GM18873 (cell line): ENCODE results near the gene ITPA.

ENCODE experiments used
- ATAC-seq: cut with Tn5 transposase; IDR thresholded peaks from one replicate; pipeline ENCODE4 v1.9.1; 2021; ENCODE audit warnings: mild to moderate bottlenecking, moderate library complexity, moderate number of reproducible peaks; ENCODE audit not compliant: unreplicated experiment, low FRiP score

ITPA gene

DNA sequence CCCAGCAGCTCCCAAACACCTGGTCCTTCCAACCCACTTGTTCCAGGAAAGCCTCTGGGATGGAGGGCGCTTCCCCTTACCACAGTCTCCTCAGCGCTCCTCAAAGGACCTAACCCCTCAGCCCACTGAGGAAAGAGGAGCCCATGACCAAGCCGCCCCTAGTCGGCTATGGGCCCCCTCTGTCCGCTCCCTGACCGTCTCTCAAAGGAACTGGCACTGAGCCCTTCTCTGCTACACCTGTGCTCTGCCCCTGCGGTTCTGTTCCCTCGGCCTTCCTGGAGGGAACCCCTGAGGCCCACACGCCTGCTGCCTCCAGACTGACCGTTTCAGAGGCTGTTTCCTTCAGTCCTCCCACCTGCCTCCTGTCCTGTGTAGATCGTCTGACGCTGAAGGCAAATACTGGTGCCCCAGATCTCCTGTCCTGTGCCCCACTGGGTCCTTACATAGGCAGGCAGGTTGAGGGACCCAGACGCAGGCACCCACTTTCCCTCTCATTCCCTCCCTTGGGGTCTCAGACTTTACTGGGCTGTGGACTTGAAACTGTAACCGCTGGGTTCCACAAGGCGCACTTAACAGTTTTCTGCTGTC lies 31.6 kb downstream of the ITPA start:
- no peak for ATAC-seq

DNA sequence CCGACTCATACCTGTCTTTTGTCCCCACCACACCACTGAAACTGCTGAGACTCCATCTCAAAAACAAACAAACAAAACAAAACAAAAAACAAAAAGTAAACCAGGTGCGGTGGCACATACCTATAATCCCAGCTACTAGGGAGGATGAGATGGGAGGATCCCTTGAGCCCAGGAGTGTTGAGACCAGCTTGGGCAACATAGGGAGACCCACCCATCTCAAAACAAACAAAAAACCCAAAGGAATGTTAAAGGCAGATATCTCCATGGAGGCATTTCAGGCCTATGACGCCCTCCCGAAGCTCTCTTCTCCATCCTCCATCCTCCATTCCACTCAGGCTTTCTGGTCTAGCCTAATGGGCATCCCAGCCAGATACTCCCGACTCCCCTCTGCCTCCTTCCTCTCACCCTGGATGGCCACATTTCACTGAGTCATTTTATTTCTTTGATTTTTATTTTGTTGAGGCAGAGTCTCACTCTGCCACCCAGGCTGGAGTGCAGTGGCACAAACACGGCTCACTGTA lies 32.9 kb downstream of the ITPA start:
- no peak for ATAC-seq

DNA sequence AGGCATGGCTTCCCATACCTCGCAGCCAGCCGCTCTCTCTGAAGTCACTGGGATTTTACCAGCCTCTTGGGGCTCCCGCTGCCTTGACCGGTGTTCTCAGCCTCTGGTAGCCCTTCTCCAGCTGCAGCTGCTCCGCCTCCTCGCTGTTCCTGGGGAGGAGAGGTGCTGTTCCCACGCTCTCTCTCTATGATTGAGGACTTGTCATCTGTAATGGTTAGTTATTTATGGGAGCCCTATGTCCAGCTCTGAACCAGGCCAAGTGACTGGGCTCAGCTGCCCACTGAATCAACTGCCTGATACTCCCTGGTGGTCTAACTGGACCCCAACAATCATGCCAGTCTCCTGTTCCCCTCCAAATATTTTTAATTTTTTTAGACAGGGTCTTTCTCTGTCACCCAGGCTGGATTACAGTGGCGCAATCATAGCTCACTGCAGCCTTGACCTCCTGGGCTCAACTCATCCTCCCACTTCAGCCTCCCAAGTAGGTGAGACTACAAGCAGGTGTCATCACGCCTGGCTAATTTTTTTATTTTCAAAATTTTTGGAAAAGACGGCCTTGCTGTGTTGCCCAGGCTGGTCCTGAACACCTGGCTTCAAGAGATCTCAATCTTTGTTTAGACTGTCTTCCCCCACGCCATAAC lies 34.5 kb downstream of the ITPA start:
- no peak for ATAC-seq

DNA sequence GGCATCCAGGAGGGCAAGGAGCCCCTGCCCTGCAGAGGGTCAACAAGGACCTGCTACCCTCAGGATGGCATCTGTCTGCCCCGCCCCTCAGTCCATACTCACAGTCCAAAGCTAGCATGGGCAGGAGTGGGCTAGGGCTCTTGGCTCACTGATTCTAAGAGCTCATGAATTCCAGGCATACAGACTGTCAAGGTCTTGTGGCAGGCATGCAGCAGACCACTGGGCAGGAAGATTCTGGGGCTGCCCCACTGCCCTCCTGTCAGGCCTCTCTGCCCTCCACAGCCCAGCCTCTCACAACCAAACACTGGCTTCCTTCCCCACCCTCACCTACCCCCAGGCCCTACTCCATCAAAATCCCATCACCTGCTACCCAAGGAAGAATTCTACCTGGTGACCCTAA lies 35.3 kb downstream of the ITPA start:
- no peak for ATAC-seq

DNA sequence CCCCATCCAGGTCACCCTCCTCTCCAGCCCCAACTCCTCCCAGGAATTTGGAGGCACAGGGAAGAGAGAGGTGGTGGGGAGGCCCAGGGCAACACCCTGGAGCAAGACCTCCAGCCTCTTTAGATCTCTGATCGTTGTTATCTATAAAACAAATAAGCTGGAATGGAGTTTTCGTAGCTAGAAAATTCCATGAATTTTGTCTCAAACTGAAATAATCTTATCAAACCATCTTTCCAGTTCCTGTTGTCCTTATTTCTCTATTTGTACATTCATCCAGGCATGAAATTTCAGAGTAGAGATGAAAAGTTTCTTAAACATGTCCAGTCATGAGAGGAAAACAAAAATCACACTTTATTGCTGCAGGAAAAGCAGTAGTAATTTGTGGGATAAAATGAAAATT lies 35.9 kb downstream of the ITPA start:
- ATAC-seq: no peak

DNA sequence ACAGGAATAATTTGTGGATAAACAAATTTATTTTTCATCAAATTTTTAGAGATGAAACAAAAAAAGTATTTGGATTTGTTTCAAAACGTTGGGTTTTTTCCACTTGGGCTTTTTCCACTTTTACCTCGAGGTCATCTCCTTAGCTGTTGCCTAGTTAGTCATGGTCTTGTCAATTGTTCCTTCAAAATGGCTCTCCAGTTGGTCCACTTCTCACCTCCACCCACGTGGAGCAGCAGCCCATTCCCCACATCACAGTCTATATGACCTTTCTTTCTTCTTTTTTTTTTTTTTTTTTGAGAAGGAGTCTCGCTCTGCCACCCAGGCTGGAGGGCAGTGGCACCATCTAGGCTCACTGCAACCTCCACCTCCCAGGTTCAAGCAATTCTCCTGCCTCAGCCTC lies 36.4 kb downstream of the ITPA start:
- ATAC-seq: no peak

DNA sequence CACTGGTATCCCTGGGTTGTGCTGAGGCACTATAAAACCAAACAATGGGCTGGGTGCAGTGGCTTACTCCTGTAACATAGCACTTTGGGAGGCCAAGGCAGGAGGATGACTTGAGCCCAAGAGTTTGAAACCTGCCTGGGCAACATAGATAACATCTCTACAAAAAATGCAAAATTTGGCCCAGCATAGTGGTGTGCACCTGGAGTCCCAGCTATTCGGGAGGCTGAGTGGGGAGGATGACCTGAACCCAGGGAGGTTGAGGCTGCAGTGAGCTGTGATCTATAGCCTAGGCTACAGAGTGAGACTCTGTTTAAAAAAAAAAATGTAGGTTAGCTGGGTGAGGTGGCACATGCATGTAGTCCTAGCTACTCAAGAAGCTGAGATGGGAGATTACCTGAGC lies 37.4 kb downstream of the ITPA start:
- no peak for ATAC-seq

DNA sequence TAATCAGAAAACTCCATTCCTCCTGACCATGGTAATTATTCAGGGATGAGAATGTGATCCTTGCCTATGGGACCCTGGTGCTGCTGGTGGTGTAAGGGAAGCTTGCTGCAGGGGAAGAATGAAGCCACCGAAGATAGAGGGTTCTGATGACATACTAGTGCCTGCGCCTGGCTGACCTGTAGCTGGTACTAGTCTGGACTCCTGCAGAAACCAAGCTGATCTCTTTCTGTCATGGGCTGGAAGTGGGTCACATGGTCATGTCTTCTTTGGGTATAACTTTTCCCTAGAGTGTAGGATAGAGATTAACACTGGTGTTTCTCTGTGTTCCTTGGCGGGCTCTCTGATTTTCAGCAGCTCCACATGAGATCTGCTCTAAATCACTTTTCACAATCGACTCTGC lies 38.3 kb downstream of the ITPA start:
- ATAC-seq: no peak

DNA sequence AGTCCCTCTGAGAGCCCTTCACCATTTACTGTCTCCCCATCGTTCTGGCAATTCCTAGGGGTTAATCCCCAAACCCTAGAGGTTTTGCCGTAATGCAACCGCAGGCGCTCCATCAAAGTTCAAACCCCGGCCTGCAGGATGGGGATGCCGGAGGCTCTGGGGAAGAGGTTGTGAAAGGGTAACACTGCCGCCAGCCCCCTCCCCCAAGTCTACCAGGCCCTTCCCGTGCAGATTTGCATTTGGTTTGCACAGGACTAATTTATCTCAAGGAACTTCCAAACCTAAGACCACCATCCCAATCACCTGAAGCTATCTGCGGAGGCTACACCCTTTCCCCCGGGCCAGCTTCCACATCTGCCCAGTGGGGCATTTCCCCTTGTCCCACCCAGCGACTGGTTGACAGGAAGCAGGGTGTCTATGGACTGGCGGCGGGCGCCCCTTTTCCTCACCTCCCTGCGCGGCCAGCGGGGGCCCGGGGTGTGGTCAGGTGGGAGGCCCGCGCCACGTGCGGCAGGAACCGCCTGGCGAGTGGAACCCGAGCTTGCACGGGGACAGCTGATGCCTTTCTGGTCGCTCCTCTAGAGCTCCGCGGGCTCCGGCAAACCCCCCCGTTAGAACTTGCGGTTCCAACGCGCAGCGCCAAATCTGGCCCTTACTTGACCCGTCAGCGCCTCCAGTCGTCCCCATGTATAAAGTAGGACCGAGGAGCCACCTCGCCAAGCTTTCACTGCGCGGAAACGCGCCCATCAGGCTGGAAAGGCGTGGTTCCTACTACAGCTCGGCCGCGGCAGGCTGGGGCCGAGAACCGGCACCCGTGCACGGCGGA lies 39.1 kb downstream of the ITPA start:
- no peak for ATAC-seq

DNA sequence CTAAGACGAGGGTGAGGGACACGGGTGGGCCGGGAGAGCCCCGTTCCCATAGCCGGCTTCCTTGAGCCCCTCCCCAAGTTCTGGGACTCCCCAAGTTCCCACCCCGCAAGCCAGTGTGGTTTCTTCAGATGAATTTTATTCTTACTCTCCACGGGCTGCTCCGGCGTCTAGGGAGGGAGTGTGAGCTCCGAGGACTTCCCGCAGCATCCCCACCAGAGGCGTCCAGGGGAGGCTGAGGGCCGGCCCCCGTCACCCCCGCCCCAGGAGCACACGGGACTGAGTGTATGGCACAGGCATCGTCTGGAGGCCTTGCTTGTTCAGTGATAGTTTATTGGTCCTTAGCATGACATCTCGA lies 39.7 kb downstream of the ITPA start:
- no peak for ATAC-seq

DNA sequence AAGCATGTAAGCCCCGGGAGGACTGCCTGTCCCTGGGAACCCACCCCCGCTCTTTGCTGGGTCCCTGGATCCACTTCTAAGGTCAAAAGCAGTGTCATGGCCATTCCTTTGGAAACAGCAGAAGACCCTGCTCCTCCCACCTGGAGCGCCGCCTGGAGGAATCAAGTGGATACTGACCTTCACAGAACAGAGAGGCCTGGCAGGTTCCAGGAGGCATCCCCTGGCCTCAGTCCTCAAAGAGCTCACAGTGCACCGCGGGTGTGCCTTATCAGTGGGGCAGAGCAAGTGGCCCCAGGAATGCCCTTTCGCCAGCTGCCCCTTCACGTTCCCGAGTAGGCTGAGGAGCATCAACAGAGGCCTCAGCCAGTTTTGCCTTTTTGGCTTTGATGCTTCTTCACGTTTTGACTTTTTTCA lies 40.8 kb downstream of the ITPA start:
- ATAC-seq: no peak

DNA sequence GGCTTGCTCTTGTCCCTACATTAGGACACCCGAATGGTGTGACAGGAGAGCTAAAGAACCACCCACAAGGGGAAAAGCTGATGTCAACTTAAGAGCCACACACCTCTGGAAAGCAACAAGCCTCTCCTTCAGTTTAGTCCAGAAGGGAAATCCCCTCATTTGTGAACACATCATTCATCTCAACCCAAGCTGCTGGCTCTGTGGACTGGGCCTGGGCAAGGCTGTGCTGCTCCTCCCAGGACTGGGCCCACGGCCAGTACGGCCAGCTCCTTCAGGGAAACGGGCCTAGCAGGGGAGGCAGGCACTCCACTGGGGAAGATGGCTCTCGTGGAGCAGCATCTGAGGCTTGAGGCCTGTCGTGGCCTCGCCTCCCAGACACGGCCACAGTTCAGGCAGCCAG lies 42.5 kb downstream of the ITPA start:
- no peak for ATAC-seq

DNA sequence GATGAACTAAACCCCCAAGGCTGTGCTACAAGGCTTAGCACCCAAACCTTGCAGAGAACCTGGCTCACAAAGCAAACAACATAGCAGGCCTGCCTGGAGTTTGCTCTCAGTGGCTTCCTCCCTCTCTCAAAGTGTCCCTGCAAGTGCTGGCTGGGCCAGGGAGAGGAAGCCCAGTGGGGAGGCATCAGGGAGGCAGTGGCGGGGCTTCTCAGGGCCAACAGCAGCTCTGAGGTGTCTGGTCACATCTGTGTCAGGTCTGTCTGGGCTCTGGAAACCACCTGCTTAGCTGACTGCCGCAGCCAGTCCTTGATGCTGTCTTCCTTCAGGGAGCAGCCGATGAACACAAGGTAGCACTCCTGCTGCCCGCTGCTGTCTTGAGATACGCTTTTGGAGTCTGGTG lies 46.4 kb downstream of the ITPA start:
- ATAC-seq: no peak

DNA sequence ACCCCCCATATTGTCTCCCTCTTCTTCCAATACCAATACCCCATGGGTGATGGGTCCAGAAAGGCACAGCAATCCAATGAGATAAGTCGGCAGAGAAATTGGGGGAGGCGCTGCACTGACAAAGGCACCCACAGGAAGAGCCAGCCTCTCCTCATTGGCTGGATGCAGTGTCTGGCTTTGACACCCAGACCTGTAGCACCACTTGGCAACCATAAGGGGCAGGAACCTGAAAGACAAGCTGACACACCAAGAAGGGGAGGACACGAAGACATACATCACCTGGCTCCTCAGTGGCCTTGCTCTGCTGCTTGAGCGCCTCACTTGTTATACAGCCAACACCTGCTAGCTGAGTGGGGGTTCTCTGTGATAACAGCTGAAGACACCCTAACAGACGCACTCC lies 49.1 kb downstream of the ITPA start:
- ATAC-seq: no peak

DNA sequence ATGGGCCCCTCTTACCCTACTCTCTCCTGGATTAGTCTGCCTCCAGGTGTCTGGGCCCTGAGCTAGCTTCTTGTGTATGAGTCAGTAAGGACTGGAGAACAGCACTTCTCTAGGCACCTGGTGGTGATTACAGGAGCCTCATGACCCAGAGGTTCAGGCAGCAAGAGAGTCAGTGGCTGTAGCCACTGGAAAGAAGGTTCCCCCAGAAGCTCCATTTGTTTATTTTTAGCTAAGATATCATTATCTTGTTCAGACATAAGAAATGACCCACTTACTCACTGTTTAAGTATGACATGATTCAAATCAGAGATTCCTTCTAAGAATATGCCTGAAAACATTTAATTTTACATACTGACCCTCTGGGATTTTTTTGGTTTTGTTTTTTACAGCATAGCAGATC lies 53.3 kb downstream of the ITPA start:
- ATAC-seq: no peak

DNA sequence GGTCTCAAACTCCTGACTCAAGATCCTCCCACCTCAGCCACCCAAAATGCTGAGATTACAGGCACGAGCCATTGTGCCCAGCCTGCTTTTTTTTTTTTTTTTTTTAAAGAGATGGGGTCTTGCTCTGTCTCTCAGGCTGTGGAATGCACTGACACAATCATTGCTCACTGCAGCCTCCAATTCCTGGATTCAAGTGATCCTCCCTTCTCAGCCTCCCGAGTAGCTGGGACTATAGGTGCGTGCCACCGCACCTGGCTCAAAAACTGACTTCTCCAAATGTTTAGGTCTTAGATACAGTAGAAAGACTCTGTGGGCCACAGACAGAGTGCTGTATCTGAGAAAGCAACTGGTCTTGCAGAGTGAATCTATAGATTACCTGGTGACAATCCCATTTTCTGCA lies 60.8 kb downstream of the ITPA start:
- ATAC-seq: no peak

DNA sequence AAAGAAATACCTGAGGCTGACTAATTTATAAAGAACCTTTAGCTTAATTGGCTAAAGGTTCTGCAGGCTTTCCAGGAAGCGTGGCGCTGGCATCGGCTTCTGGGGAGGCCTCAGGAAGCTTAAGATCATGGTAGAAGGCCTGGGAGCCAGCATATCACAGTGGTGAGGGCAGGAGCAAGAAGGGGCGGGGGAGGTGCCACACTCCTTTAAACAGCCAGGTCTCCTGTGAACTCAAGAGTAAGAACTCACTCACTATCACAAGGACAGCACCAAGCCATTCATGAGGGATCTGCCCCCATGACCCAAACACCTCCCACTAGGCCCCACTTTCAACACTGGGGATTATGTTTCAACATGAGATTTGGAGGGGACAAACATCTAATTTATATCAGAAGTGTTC lies 64.1 kb downstream of the ITPA start:
- no peak for ATAC-seq
